Lower lobe of right lung (tissue), 2 donors: ENCODE data around the gene PPP4R3C. TPM values are rescaled to one million over a fixed set of nuclear protein-coding genes. Genes with fewer than 3 reads are reported as not detected.
"Not testable (repeated sequence)": the region's sequence is repeated elsewhere in the genome, so short reads cannot be mapped to it uniquely, and the experiment has no call there.

Experiments used
- ATAC-seq, 2 donors: fragments of 200-7000 bp; cut with Tn5 transposase; one replicate each; pipeline ENCODE4 v1.9.1; 2020 to 2022; ENCODE audit warnings: mild to moderate bottlenecking in 2 of 2, moderate library complexity in 2 of 2
- DNase-seq: peaks from one replicate; pipeline ENCODE4 v3.0.0-alpha.2; 2020
- H3K27ac ChIP-seq: fragments of 200-600 bp; one replicate; pipeline ENCODE4 v1.8.0; 2022
- H3K27me3 ChIP-seq: fragments of 200-600 bp; one replicate; pipeline ENCODE4 v1.8.0; 2022; ENCODE audit warnings: low read depth
- H3K36me3 ChIP-seq: fragments of 200-600 bp; one replicate; pipeline ENCODE4 v1.8.0; 2022; ENCODE audit warnings: mild to moderate bottlenecking
- H3K4me1 ChIP-seq: fragments of 200-600 bp; one replicate; pipeline ENCODE4 v1.8.0; 2022
- H3K4me3 ChIP-seq: fragments of 200-600 bp; one replicate; pipeline ENCODE4 v1.8.0; 2022; ENCODE audit warnings: mild to moderate bottlenecking
- H3K9me3 ChIP-seq: fragments of 200-600 bp; one replicate; pipeline ENCODE4 v1.8.0; 2022
- CTCF ChIP-seq: fragments of 200-600 bp; IDR thresholded peaks from one replicate; pipeline ENCODE4 v1.8.0; 2022; ENCODE audit warnings: antibody characterized with exemption, mild to moderate bottlenecking
- intact Hi-C: fragments of 100-400 bp; cut with DNase I; formaldehyde crosslinking; loops from one replicate; pipeline ENCODE4 v1.11.0; 2022
- total RNA-seq: library from RNA; stranded (reverse); fragmentation: NEBNext Ultra II Directional; extraction: Animal tissue kit (Norgen Biotek cat#: 25700); gene quantifications from one replicate; pipeline ENCODE4 v1.2.1, GENCODE V29; 2021
- donor health status: DM: no; HTN: yes; CAD: no; lungs with severe emphysema.

Gene PPP4R3C
- total RNA-seq, 1 donor from 2014 or later, result not detected

GRCh38 chrX:27446423-27446822, 16.7 kb downstream of the PPP4R3C start:
- Histone ChIP-seq H3K27ac (no peak overlapping the region), H3K9me3 (no peaks in the 10 kb centered on the region), H3K4me1 (no peaks in the 10 kb centered on the region), H3K27me3 (no peaks in the 10 kb centered on the region), H3K36me3 (no peaks in the 10 kb centered on the region), H3K4me3 (no peak overlapping the region)
- intact Hi-C loops, result no loop called here
- ATAC-seq (no peak), DNase-seq (no peak)
- TF ChIP-seq CTCF, result no peak

GRCh38 chrX:27445438-27445837, 17.7 kb downstream of the PPP4R3C start:
- Histone ChIP-seq H3K27me3 (no peaks in the 10 kb centered on the region), H3K4me1 (no peaks in the 10 kb centered on the region), H3K9me3 (no peaks in the 10 kb centered on the region), H3K36me3 (no peaks in the 10 kb centered on the region), H3K4me3 (no peak overlapping the region), H3K27ac (no peak overlapping the region)
- DNase-seq (no peak), ATAC-seq (no peak)
- intact Hi-C loops, result no loop called here
- TF ChIP-seq CTCF, result no peak

- no peak overlapping the region for H3K27ac ChIP-seq
- DNase-seq (no peak), ATAC-seq (no peak)
- no peaks in the 10 kb centered on the region for H3K27me3 ChIP-seq
- no peak for TF ChIP-seq CTCF
- no peaks in the 10 kb centered on the region for H3K9me3 ChIP-seq
- no peaks in the 10 kb centered on the region for H3K36me3 ChIP-seq
- H3K4me3 ChIP-seq, result no peak overlapping the region
- no peaks in the 10 kb centered on the region for H3K4me1 ChIP-seq
- intact Hi-C loops, result no loop called here
Observed at GRCh38 chrX:27444093-27444908, 18.8 kb downstream of the PPP4R3C start.

- H3K4me3 ChIP-seq, H3K36me3 ChIP-seq, H3K27ac ChIP-seq, intact Hi-C loops, DNase-seq, H3K9me3 ChIP-seq, H3K27me3 ChIP-seq, ATAC-seq, H3K4me1 ChIP-seq: not testable (repeated sequence)
Observed at GRCh38 chrX:27442392-27442791, 20.7 kb downstream of the PPP4R3C start.

- H3K36me3 ChIP-seq, result no peaks in the 10 kb centered on the region
- no peaks in the 10 kb centered on the region for H3K9me3 ChIP-seq
- intact Hi-C loops, result no loop called here
- ATAC-seq (no peak), DNase-seq (no peak)
- no peak overlapping the region for H3K4me3 ChIP-seq
- H3K27ac ChIP-seq, result no peak overlapping the region
- no peaks in the 10 kb centered on the region for H3K27me3 ChIP-seq
- no peak for TF ChIP-seq CTCF
- H3K4me1 ChIP-seq, result no peaks in the 10 kb centered on the region
Observed at GRCh38 chrX:27439771-27440170, 23.4 kb downstream of the PPP4R3C start.

- Histone ChIP-seq H3K36me3 (no peaks in the 10 kb centered on the region), H3K27me3 (no peaks in the 10 kb centered on the region), H3K9me3 (no peaks in the 10 kb centered on the region), H3K4me1 (no peaks in the 10 kb centered on the region), H3K27ac (no peak overlapping the region), H3K4me3 (no peak overlapping the region)
- TF ChIP-seq CTCF, result no peak
- intact Hi-C loops, result no loop called here
- DNase-seq (no peak), ATAC-seq (no peak)
Observed at GRCh38 chrX:27438937-27439336, 24.2 kb downstream of the PPP4R3C start.
